Sigmoid colon (tissue), 7 donors: Measurements from ENCODE around the gene KRT79. TPM values are rescaled to one million over a fixed set of nuclear protein-coding genes. Genes with fewer than 3 reads are reported as not detected.

ENCODE experiments used
- DNase-seq: peaks from one replicate; pipeline ENCODE4 v3.0.0-alpha.2; 2019
- H3K27ac ChIP-seq, 4 donors: fragments of 200-600 bp; sonication (generic); one replicate each; pipeline ENCODE4 v1.5.1; 2016 to 2019; ENCODE audit warnings: mild to moderate bottlenecking in 1 of 4
- H3K27me3 ChIP-seq, 3 donors: fragments of 200-600 bp; sonication (generic); one replicate each; pipeline ENCODE4 v1.5.1; 2019; ENCODE audit warnings: mild to moderate bottlenecking in 1 of 3
- H3K36me3 ChIP-seq, 4 donors: fragments of 200-600 bp; sonication (generic); one replicate each; pipeline ENCODE4 v1.5.1; 2016 to 2019
- H3K4me1 ChIP-seq, 4 donors: fragments of 200-600 bp; sonication (generic); one replicate each; pipeline ENCODE4 v1.5.1; 2017 to 2019
- H3K4me3 ChIP-seq, 4 donors: fragments of 200-600 bp; sonication (generic); one replicate each; pipeline ENCODE4 v1.5.1; 2017 to 2019; ENCODE audit warnings: mild to moderate bottlenecking in 2 of 4, moderate library complexity in 1 of 4
- H3K9me3 ChIP-seq, 4 donors: fragments of 200-600 bp in 3 of 4; sonication (generic) in 3 of 4; one replicate each; pipeline versions ENCODE4 v1.5.1 to v1.6.1; 2013 to 2019
- EP300 ChIP-seq, 4 donors: sonication (generic); formaldehyde crosslinking; IDR thresholded peaks; one replicate each; pipeline ENCODE4 v1.6.1; 2017; ENCODE audit warnings: antibody characterized with exemption in 4 of 4
- POLR2A ChIP-seq, 2 donors: fragments of 450-650 bp; IDR thresholded peaks; one replicate each; pipeline ENCODE4 v1.6.1; 2016; ENCODE audit warnings: antibody characterized with exemption in 2 of 2, mild to moderate bottlenecking in 2 of 2, moderate library complexity in 2 of 2
- POLR2AphosphoS5 ChIP-seq, 4 donors: sonication (generic); formaldehyde crosslinking; IDR thresholded peaks; one replicate each; pipeline ENCODE4 v1.6.1; 2017; ENCODE audit warnings: antibody characterized with exemption in 4 of 4
- WGBS, 2 donors: extraction: QIAGEN DNeasy Blood & Tissue Kit; methylation state at CpG; one replicate each; pipeline ENCODE4 v1.1.7; 2013; 5-methylcytosine and 5-hydroxymethylcytosine counted together
- intact Hi-C: fragments of 100-400 bp; cut with DNase I; formaldehyde crosslinking; loops from one replicate; pipeline ENCODE4 v1.15.1; 2023
- polyA plus RNA-seq, 3 donors: library from polyadenylated mRNA; stranded (reverse); fragments of 200-250 nt; gene quantifications; one replicate each; pipeline ENCODE4 v1.2.3, GENCODE V29; 2013
- total RNA-seq, 4 donors: library from RNA; depleted of rRNA; stranded (reverse); fragments of >200 nt; gene quantifications; one replicate each; pipeline ENCODE4 v1.1.0, GENCODE V29; 2016
- TF ChIP-seq, protein P1 (sequence below), 4 experiments: fragments of 450-650 bp in 3 of 4; fragments of 200-600 bp in 1 of 4; IDR thresholded peaks; one replicate each; pipeline ENCODE4 v1.5.1; 2016 to 2019; ENCODE audit warnings: antibody characterized with exemption in 4 of 4, mild to moderate bottlenecking in 3 of 4, moderate library complexity in 2 of 4
- donor health status: healthy with polysubstance abuse.
- donor health status: Bipolar disorder and iron deficiency.
- donor health status: healthy.

Gene KRT79
- total and polyA plus RNA-seq, 7 donors = 0.16 TPM; not detected in 6

DNA sequence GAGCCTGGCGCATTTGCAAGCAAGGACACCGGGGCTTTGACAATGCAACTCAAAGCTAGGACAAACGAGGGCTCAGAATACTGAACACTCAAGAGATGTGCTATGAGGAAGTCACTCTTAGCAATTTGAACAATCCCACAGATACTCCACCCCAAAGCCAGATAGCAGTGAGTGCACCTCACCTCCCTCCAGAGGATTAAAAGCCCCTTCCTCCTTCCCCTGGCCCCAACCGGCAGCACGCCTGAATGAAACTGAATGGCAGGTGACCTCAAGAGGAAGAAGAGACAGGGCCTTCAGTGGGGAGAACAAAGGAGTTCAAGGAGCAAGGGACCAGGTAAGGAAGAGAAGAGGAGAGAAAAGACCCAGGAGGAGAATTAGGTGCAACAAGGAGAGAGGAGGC is 16.6 kb upstream of the KRT79 start:
- intact Hi-C loops = no loop called here
- DNase-seq = no peak
- WGBS, 2 donors = 74 to 88% methylated on average over 5 of the region's 5 CpGs
- Histone ChIP-seq H3K4me3 (no peak overlapping the region), H3K27me3 (no peaks in the 10 kb centered on the region), H3K36me3 (no peaks in the 10 kb centered on the region), H3K9me3 (no peaks in the 10 kb centered on the region), H3K4me1 (no peaks in the 10 kb centered on the region), H3K27ac (no peak overlapping the region)
- no peak for TF ChIP-seq POLR2A (IDR thresholded peaks at IDR 0.05)
- TF ChIP-seq POLR2AphosphoS5 (IDR thresholded peaks at IDR 0.05) = no peak
- TF ChIP-seq, protein P1, sequence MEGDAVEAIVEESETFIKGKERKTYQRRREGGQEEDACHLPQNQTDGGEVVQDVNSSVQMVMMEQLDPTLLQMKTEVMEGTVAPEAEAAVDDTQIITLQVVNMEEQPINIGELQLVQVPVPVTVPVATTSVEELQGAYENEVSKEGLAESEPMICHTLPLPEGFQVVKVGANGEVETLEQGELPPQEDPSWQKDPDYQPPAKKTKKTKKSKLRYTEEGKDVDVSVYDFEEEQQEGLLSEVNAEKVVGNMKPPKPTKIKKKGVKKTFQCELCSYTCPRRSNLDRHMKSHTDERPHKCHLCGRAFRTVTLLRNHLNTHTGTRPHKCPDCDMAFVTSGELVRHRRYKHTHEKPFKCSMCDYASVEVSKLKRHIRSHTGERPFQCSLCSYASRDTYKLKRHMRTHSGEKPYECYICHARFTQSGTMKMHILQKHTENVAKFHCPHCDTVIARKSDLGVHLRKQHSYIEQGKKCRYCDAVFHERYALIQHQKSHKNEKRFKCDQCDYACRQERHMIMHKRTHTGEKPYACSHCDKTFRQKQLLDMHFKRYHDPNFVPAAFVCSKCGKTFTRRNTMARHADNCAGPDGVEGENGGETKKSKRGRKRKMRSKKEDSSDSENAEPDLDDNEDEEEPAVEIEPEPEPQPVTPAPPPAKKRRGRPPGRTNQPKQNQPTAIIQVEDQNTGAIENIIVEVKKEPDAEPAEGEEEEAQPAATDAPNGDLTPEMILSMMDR (IDR thresholded peaks at IDR 0.05) = no peak
- no peak for TF ChIP-seq EP300 (IDR thresholded peaks at IDR 0.05)

DNA sequence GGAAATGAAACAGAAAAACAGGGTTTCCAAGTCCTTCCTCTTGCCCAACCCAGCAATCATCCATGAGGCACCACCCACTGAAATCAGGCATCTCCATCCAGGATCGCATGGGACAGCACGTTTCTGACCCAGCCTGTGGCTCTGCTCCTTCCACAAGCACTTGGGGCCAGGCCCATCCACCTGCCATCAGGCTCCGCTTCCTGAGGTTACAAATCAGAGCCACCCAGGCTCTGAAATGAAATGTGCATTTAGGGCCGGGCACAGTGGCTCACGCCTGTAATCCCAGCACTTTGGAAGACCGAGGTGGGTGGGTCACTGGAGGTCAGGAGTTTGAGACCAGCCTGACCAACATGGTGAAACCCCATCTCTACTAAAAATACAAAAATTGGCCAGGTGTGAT is 15.4 kb upstream of the KRT79 start:
- 81 to 87% methylated on average over 6 of the region's 6 CpGs for WGBS, 2 donors
- intact Hi-C loops = no loop called here
- Histone ChIP-seq H3K27me3 (no peaks in the 10 kb centered on the region), H3K4me3 (no peak overlapping the region), H3K36me3 (no peaks in the 10 kb centered on the region), H3K4me1 (no peaks in the 10 kb centered on the region), H3K27ac (no peak overlapping the region), H3K9me3 (no peaks in the 10 kb centered on the region)
- TF ChIP-seq EP300 (IDR thresholded peaks at IDR 0.05) = no peak
- TF ChIP-seq, protein P1 (IDR thresholded peaks at IDR 0.05) = no peak
- no peak for TF ChIP-seq POLR2A (IDR thresholded peaks at IDR 0.05)
- DNase-seq = no peak

DNA sequence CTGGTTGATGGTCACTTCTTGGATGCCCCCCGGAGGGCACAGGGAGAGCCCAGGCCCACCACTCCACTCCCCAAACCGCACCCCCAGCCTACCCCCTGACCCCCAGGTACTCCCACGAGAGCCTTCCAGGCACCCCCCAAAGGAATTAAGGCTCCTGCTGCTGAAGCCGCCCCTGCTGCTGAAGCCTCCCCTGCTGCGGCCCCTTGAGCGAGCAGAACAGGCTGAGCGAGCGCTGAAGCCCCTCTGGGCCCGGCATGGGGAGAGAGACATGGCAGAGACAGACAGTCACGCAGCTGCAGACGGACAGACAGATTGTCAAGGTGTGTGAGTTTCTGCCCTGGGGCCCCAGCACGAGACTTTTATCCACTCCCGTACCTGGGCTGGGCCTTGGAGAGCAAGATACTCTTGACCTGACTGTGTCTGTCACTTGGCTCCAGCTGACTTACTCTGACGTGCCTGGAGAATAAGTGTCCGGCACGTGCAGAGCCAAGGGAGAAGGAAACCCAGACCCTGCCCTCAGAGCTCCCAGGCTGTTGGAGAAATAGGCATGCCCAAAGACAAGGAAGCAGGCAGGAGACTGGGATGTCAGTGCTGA is 14.6 kb upstream of the KRT79 start, which contains the start of gene KRT78:
KRT78 (minus strand) TSS at position 334 of the 595 bp plus-strand sequence; CDS start at position 270, 64 bp downstream.
- H3K27ac ChIP-seq = no peak within 1 kb of the TSS
- H3K4me1 ChIP-seq = no peaks in the 10 kb centered on the region
- intact Hi-C loops = no loop called here
- H3K4me3 ChIP-seq = no peak within 1 kb of the TSS
- 86 to 87% methylated on average over 16 of the region's 16 CpGs for WGBS, 2 donors
- no peaks in the 10 kb centered on the region for H3K9me3 ChIP-seq
- no peak for TF ChIP-seq POLR2A (IDR thresholded peaks at IDR 0.05)
- no peak for TF ChIP-seq POLR2AphosphoS5 (IDR thresholded peaks at IDR 0.05)
- no peak for TF ChIP-seq EP300 (IDR thresholded peaks at IDR 0.05)
- TF ChIP-seq, protein P1 (IDR thresholded peaks at IDR 0.05) = no peak
- DNase-seq = no peak
- no peaks in the 10 kb centered on the region for H3K27me3 ChIP-seq
- no peaks in the 10 kb centered on the region for H3K36me3 ChIP-seq

DNA sequence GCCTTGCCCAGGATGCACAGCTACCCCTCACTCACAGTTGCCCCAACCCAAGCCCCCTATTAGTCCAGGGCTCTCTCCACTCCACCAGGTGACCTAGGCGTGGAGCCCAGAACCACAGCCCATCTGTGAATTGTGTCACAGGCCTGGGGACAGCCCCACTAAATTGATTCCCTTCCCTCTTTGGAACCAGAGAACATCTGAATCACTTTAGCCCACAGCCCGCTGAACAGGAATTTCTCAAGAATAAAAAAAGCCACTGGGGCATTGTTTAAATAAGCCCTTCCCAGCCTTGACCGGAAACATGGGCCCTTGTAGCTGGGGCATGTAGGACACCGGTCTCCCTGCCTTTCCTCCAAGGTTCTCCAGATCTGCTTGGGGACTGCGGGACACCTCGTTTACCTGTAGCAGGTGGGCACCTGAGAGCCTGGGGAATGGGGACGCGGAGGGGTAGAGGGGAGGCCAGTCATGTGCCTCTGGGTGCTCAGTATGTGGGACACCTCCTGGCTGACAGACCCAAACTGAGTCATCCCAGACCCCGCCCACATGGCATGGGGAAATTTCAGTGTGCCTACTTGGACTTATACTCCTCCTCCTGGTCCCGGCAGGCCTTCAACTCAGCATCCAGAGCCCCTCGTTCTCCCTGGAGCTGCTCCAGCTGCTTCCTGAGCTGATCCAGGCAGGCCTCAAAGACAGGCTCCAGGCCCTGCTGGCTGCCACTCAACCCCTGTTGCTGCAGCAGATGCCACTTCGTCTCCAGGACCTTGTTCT is 13.4 kb upstream of the KRT79 start:
- Histone ChIP-seq H3K27me3 (no peaks in the 10 kb centered on the region), H3K4me3 (no peak overlapping the region), H3K36me3 (no peaks in the 10 kb centered on the region), H3K4me1 (no peaks in the 10 kb centered on the region), H3K27ac (no peak overlapping the region), H3K9me3 (no peaks in the 10 kb centered on the region)
- intact Hi-C loops = no loop called here
- 86 to 90% methylated on average over 12 of the region's 12 CpGs for WGBS, 2 donors
- no peak for DNase-seq
- no peak for TF ChIP-seq EP300 (IDR thresholded peaks at IDR 0.05)

DNA sequence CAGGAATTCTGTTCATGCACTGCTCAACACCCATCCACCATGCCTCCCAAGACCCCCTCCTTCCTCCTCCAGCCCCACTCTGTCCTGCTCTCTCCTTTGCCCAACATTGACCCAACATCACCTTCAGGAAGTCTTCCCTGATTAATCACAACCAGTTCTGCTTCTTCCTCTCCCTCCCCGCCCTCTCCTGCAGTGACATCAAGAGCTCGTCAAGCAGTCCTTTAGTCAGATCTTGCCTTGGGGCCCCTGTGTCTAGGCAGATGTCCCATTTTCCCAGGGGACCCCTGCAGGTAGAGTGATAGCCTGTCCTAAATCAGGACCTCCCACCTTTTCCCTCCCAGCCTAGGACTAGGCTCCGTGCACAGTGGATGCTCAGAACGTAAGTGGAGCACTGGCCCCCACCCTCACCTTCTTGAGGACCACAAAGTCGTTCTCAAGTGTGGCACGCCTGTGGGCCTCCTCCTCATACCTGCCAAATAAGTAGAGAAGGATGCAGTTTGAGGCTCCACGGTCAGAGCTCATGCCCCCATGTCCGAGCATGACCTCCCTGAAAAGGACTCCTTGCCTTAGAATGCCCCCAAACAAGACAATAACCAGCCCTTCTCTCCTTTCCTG is 12.4 kb upstream of the KRT79 start:
- no peaks in the 10 kb centered on the region for H3K36me3 ChIP-seq

More for the DNA sequence above, 12.4 kb upstream of the KRT79 start:
- intact Hi-C loops = no loop called here
- H3K27ac ChIP-seq = no peak overlapping the region
- 84 to 86% methylated on average over 8 of the region's 8 CpGs for WGBS, 2 donors
- no peak overlapping the region for H3K4me3 ChIP-seq
- no peaks in the 10 kb centered on the region for H3K27me3 ChIP-seq
- H3K9me3 ChIP-seq = no peaks in the 10 kb centered on the region
- DNase-seq = no peak
- TF ChIP-seq POLR2AphosphoS5 (IDR thresholded peaks at IDR 0.05) (no peak), EP300 (IDR thresholded peaks at IDR 0.05) (no peak), POLR2A (IDR thresholded peaks at IDR 0.05) (no peak)
- TF ChIP-seq, protein P1 (IDR thresholded peaks at IDR 0.05) = no peak
- H3K4me1 ChIP-seq = no peaks in the 10 kb centered on the region
